Fibroblast of the aortic adventitia (primary cell): ENCODE data around the gene SRI. TPM values are rescaled to one million over a fixed set of nuclear protein-coding genes. Genes with fewer than 3 reads are reported as not detected.

Experiments
- DNase-seq: peaks from one replicate; pipeline ENCODE4 v3.0.0-alpha.2; 2010; ENCODE audit warnings: low read depth
- H3K4me3 ChIP-seq: 2 replicates; pipeline ENCODE4 v1.5.1; 2011; ENCODE audit warnings: low read depth, mild to moderate bottlenecking, control low read depth, low read length, moderate library complexity
- total RNA-seq: library from RNA; depleted of rRNA; stranded (reverse); fragments of >200 nt; gene quantifications from 2 replicates; pipeline ENCODE4 v1.2.3, GENCODE V29; 2012; ENCODE audit warnings: low replicate concordance
- TF ChIP-seq, protein P1 (sequence below): IDR thresholded peaks from 2 replicates; pipeline ENCODE4 v1.5.1; 2011; ENCODE audit warnings: mild to moderate bottlenecking, low read length, control low read depth, inconsistent platforms; ENCODE audit not compliant: insufficient read depth

SRI gene
- total RNA-seq, 1 donor = 135 TPM

DNA sequence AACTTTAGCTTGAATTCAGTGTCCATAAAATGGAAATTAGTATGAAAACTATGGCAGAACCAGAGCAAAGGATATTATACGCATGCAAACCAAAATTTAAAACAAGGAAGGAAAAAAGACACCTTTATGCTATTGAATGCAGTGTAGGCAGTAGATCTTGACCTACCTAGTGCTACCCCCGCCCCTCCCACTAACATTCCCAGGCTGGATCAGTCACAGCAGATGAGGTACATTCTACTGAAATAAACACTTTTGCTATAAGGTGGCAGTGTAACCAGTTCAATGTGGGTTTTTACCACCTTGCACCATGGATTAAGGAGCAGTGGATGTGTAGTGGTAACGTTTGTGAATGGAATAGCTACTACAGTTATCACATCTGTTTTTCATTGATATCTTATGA lies 27.9 kb downstream of the SRI start:
- DNase-seq = no peak
- TF ChIP-seq, protein P1, sequence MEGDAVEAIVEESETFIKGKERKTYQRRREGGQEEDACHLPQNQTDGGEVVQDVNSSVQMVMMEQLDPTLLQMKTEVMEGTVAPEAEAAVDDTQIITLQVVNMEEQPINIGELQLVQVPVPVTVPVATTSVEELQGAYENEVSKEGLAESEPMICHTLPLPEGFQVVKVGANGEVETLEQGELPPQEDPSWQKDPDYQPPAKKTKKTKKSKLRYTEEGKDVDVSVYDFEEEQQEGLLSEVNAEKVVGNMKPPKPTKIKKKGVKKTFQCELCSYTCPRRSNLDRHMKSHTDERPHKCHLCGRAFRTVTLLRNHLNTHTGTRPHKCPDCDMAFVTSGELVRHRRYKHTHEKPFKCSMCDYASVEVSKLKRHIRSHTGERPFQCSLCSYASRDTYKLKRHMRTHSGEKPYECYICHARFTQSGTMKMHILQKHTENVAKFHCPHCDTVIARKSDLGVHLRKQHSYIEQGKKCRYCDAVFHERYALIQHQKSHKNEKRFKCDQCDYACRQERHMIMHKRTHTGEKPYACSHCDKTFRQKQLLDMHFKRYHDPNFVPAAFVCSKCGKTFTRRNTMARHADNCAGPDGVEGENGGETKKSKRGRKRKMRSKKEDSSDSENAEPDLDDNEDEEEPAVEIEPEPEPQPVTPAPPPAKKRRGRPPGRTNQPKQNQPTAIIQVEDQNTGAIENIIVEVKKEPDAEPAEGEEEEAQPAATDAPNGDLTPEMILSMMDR = no peak
- no peak overlapping the region for H3K4me3 ChIP-seq

DNA sequence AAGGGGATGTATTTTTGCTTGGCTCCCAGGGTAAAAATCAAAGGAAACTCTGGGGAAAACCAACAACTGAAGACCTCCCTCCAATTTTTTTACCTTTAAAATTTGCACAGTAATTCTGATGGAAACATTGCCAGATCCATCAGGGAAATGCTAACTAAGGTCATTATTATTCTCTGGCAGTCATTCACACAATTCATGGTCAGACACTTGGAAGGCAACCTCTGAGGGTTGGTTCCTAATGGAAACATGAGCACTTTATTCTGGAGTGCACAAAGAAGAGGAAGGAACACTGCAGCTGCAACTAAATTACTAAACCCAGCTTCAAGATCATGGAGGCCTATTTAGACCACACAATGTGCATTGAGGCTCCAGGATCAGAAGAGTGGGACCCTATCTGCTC lies 34.2 kb downstream of the SRI start:
- no peak overlapping the region for H3K4me3 ChIP-seq
- DNase-seq = no peak
- TF ChIP-seq, protein P1 = no peak

- peak; percentile 55 for DNase-seq
- no peak overlapping the region for H3K4me3 ChIP-seq
- TF ChIP-seq, protein P1 = no peak
Observed at GRCh38 chr7:88184848-88185304, 35.0 kb downstream of the SRI start.

GRCh38 chr7:88183051-88183450 lies 36.8 kb downstream of the SRI start:
- DNase-seq = no peak
- TF ChIP-seq, protein P1 = no peak
- H3K4me3 ChIP-seq = no peak overlapping the region

GRCh38 chr7:88176190-88176589 lies 43.6 kb downstream of the SRI start:
- TF ChIP-seq, protein P1 = no peak
- no peak for DNase-seq
- H3K4me3 ChIP-seq = no peak overlapping the region

GRCh38 chr7:88172842-88173241 lies 47.0 kb downstream of the SRI start:
- DNase-seq = no peak
- no peak overlapping the region for H3K4me3 ChIP-seq
- TF ChIP-seq, protein P1 = no peak

- peak; percentile 26 for DNase-seq
- TF ChIP-seq, protein P1 = peak; percentile 60
- H3K4me3 ChIP-seq = no peak overlapping the region
Observed at GRCh38 chr7:88169717-88170320, 50.0 kb downstream of the SRI start.
